GM19238 (cell line): Measurements from ENCODE around the gene DISC1.

Experiments
- DNase-seq: peaks from one replicate; pipeline ENCODE4 v3.0.0; 2011; ENCODE audit warnings: low spot score; ENCODE audit not compliant: insufficient read length

The DISC1 gene

DNA sequence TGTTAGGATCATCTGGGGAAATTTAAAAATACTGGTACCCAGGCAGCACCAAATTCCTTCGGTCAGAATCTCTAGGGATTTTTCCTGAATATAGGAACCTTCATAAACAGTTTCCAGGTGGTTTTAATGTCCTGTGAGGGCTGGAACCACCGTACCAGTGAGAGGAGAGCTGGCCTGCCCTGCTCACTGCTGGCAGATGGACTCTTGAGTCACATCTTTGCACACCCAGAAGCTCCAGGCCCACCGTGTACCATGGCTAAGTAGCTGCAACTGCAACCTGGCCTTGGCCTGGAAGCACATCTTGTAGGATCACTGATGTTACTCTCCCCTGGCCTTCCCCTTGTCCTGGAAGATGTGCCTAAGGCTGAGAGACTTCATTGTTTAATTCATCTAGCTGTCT, 181.5 kb downstream of the DISC1 start:
- no peak for DNase-seq

DNA sequence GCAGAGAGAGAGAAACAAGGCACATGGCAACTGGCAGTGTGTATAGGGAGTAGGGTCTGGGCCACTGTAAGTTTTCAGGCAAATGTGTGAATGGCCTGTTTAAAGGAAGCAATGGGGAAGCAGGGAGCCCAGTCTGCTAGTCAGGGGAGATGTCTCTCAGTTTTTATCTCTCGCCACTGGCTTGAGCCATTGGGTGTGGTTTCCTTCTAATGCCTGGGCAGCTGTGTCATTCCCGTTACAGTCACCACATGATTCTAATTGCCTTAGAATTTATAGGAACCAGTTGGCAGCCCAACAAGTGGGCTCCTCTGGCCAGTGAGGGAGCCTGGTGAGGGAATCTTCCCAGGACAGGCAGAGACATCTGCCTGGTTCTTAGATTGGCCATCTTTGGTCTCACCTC, 182.4 kb downstream of the DISC1 start:
- DNase-seq: no peak

DNA sequence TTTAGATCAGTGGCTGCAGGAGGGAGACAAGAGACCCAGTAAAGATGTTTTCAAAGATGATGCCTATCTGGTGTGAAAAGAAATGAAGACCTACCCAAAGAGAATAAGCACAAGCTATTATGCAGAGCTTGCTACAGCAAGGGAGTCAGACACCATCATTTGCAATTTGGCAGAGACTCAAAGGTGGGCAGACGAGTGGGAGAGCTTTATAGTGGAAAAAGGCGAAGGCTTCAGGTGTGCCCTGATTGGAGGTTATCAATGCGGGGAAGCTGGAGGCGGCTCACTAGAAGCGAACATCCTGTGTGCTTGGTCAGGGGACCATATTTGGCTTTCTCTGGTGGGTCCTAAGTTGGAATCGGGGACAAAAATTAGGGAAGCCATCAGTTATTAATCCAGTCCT, 183.8 kb downstream of the DISC1 start:
- no peak for DNase-seq

DNA sequence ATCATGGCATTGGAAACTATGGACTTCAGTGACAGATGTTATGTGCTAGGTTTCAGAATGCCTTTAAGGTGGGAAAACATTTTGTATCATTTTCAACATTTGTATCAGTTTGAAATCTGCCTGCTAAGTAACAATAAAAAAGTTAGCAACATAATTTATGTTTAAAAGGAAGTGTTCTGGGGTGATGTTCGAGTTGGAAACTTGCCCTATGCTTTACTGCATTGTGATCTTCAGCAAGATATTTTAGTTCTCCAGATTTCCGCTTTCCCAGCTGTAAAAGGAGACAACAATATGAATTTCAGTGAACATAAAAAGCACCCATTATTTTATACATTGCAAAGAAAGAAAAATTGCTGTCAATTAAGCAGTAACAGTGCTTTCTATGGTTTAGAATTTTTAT, 187.4 kb downstream of the DISC1 start:
- DNase-seq: no peak

DNA sequence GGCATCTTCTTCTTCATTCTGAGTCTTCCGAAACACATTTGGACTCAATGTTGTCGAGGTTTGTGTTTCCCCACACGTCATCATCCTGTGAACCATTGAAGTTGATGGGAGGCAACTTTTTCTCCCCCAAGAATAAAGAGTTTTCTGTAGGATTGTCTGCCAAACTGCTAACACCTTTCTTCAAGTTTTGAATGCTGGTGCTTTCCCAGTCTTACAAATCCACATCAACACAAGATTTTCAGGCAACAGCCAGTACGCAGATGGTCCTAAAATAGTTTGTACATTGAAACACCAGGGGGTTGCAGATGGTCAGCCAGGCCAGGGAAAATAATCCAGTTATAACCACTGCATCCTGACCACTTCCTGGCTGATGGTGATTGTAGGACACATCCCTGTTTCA, 187.9 kb downstream of the DISC1 start:
- DNase-seq: no peak

DNA sequence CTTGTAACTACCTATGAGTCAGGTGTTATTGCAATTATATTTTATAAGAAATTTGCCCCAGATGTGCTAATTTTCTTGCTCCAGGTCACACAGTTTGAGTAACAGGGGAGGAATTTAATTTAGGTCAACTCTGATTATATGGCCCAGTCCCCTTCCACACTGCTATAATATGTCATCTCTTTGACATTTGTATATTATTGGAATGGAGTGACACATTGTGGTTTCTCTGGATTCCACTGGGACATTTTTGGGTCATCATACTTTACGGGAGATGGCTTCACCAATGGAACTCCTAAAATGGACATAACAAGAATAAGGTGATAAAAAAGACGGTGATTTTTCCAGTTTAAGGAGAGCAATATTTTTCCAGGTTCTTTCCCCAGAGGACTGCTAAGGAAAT, 191.2 kb downstream of the DISC1 start:
- no peak for DNase-seq

DNA sequence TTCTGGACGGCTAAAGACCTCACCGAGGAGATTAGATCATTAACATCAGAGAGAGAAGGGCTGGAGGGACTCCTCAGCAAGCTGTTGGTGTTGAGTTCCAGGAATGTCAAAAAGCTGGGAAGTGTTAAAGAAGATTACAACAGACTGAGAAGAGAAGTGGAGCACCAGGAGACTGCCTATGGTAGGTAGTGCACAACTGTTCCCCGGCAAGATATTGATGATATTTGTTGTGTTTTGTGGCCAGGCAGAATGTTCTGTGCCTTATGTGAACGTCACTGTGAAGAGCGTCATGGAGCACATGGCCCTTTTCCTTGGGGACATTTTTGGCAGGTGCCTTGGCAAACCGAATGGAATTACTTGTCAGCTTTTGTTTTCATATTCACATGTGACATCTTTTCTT, 191.7 kb downstream of the DISC1 start:
- DNase-seq: no peak

DNA sequence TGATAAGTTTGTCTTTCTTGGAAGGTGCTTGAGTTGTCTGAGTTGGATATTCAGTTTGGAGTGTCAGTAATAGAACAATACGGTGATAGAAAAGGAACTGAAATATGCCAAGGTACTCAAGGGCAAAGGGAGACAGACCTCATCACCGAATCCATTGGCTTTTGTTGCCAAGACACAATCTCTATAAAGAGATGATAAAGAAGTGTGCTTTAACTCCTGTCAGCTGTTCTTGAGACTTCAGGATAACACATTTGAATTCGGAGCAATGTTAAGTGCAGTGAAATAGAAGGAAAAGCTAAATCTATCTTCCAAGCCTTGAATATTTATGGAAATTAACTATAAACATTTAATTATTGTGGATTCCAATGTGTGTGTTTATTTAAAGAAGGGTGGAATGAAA, 194.7 kb downstream of the DISC1 start:
- no peak for DNase-seq

DNA sequence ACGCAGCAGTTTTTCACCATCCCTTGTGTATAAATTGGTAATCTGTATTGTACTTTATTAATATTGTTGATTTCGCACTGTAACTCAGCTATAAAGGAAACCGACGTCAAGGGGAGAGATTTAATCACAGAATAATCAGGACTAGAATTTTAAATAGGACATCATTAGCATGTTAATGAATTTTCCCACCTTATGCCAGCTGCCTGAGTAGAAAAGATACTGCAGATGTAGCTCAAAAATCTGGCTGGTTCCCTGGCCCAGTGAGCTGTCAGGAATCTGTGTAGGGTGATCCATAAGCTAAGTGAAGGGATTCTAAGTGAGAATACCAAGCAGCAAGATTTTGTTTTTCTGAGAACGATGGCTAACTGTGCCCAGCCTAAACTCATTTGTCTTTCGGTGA, 195.5 kb downstream of the DISC1 start:
- no peak for DNase-seq

DNA sequence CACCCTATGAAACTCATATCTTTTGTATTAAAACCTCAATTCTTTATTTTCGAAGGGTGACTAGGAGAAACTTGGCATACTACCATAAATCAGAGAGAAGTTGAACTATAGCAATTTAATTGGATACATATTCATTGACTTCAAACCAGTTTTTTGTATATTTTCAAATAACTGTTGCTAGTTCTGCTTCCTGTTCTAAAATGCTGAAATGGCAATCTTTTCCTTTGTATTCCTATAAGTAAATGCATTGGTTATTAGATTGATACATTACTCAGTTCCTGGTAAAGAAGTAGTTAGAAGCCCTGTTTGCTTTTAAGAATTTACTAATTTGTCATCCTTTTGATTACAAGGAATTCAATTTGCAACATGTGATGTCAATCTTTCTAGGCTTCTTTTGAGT, 200.0 kb downstream of the DISC1 start:
- DNase-seq: no peak

DNA sequence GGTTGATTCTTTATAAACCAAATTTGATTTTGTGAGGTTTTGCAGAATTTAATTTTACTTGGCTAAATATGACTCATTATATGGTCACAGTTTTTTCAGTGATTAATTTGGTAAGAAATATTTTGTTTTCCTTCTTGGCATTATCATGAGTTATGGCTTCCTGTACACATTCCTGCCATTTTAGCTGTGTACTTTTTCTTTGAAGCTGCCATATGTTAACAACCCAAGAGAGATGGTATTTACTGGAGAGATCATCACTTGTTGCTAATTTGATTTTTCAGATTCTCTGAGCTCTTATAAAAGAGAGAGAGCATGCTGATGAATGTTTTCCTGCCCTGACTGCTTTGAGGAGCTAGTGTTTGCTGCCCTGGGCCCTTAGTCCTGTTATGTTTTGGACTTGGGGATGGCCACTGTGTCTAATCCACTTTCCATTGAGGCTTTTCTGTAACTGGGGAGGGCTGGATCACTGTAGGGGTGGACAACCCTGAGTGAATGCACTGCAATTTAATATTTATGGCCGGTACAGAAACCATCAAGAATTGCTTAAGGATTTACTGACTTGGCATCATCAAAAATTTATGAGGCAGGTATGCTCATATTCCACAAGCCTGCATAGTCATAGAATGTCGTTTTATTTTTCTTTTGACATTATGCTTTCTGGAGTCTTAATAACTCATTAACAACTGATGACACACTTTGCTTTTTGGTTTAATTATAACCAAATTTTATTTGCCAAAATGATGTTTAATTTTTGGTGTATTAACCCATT, 200.9 kb downstream of the DISC1 start:
- DNase-seq: no peak

DNA sequence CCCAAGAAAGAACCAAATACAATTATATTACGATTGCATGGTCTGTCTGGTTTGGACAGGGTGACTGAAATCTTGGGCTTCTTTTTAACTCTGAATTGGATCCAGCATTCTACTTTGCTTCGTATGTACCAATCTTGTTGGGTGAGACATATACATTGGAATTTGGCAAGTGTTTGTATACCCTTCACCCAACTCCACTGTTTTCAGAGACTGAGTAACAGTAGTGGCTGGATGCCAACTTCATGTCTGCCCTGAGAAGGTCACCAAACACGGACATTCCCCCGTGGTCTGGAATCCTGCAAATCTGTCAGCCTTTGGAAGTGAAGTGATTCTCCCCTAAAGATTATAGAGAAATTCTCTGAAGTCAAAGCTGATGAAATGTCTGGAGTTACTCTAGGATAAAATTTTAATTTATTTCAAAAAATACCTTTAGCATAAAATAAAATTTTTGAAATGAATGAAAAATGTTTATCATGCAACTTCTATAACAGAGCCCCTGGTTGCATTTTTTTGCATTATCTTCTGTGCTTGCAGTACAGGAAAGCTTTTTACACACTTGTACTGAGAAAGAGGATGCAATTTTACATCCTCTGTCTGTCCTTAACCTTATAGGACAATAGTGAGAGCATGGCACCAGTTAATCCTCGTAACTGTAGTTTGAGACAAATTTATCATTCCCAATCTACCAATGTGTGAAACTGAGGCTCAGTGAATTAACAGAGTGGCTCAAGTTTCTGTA, 201.8 kb downstream of the DISC1 start:
- DNase-seq: no peak

DNA sequence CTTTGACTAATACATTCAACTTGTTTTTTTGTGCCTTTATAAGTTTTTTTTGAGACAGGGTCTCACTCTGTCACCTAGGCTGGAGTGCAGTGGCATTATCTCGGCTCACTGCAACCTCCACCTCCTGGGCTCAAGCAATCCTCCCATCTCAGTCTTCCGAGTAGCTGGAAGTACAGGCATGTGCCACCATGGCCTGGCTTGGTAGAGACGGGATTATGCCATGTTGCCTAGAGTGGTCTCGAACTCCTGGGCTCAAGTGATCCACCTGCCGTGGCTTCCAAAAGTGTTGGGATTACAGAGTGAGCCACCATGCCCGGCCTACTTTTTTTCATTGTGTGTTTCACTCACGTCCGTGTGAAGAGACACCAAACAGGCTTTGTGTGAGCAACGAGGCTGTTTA, 202.7 kb downstream of the DISC1 start:
- no peak for DNase-seq

DNA sequence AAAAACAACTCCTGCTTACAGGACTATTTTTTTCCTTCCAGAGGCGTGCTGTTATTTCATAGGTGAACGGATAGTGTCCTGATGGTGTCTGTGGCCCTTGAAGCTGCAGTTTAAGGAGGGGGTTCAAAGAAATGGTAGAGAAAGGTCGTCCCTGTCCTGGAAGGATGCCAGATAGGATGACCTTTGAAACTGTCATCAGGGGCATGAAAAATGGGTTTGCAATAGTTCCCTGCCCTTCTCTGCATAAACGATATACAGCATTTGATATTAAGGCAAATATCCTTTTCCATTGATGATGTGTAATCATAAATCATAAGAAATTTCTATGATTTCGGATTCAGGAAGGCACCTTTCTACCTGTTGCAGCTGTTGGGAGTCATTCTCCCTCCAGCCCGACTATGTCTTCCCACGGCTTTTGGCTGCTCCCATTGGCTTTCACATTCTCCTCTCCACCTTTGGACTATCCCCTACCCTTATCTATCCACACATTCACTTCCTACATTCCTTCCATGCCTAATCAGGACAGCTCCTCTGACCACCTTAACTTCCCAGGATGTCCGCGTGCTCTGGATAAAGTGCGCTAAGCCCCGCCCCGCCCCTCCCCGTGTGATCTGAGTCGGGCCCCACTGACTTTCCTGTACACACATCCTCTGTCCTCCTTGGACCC, 209.8 kb downstream of the DISC1 start:
- no peak for DNase-seq

DNA sequence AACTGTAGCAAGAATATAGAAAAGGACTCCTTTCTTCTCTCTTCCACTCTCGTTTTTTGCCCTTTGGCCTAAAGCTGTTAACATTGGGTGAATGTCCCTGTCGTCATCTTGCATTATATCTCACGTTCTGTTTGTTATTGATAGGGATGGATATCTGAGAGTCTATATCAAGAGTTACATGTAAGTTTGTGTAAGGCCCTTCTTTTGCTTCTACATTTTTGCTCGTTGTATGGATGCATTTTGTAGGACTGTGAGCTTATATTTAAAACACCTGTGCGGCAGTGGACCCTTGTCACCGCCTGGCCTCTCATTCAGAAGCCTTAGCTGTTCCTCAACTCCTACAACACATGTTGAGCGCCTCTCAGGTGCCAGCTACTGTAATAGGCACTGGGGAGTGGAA, 211.9 kb downstream of the DISC1 start:
- DNase-seq: no peak

DNA sequence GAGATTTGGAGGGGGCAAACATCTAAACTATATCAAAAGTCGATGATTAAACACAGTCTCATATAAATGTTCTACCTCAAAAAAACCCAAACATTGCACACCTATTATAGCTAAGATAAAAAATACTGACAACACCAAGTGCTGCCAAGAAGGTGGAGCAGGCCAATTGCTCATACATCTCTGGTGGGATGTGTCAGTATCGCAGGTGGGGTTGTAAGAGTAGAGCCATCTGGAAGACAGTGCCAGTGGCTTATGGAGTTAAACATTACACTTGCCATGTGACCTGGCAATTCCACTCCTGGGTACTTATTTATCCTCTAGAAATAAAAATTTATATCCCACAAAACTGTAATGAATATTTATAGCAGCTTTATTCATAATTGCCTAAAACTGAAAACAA, 213.4 kb downstream of the DISC1 start:
- DNase-seq: no peak

DNA sequence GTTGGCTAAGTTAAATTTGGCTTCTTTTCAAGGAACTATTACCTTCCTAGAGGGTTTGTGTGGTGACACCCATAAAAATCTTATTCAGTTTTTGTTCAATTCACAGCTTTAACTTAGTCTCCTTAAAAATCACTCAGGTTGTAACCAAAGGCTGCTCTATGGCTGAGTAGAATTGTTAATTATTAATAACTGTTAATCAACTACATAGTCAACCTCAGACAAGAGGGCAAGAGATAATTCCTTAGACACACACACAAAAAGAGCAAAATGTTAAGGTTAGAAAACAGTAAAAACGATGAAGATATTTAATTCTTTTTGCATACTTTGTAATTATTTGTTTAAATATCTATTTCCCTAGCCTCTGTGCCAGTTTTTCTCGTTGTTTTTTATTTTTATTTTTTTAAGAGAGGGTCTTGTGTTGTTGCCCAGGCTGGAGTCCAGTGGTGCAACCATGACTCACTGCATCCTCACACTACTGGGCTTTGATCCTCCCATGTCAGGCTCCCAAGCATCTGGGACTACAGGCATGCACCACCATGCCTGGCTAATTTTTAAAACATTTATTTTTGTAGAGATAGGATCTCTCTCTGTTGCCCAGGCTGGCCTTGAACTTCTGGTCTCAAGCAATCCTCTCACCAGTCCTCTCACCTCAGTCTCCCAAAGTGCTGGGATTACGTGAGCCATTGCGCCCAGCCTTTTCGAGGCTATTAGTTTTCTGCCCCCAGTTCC, 215.2 kb downstream of the DISC1 start:
- DNase-seq: no peak

DNA sequence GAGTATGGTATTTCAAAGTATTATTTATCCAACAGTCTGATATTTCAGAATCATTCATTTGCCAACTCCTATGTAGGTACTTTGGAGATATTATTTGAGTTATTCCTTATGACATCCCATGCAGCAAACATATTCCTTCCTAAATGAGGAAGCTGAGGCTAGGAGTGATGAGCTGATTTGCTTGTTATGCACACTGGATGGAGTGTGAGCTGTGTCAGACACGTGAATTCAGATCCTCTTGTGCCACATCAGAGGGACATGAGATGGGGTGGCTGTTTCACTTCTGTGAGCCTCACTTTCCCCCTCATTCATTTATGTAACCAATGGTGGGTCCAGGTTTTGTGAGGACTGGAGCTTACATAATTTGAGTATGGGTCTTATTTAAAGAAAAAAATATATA, 215.9 kb downstream of the DISC1 start:
- no peak for DNase-seq

DNA sequence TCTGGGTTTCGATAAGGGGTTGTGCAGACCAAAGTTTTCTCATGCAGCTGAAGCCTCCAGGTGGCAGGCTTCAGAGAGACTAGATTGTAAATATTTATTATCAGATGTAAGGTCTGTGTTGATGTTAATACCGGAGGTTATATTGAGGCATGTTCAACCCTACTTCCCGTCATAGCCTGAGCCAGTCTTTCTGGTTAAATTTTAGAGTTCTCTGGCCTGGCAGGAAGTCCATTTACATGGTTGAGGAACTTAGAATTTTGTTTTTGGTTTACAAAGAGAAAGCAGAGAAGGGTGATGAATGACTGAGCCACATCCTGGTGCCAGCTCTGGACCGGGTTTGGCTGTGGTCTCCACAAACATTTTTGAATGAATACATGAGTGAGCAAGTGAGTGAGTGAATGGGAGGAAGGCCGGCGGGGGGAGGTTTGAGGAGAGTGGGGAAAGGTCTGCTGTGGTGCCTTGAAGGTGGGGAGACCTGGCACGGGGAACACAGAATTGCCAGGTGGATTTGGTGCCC, 218.5 kb downstream of the DISC1 start:
- no peak for DNase-seq

DNA sequence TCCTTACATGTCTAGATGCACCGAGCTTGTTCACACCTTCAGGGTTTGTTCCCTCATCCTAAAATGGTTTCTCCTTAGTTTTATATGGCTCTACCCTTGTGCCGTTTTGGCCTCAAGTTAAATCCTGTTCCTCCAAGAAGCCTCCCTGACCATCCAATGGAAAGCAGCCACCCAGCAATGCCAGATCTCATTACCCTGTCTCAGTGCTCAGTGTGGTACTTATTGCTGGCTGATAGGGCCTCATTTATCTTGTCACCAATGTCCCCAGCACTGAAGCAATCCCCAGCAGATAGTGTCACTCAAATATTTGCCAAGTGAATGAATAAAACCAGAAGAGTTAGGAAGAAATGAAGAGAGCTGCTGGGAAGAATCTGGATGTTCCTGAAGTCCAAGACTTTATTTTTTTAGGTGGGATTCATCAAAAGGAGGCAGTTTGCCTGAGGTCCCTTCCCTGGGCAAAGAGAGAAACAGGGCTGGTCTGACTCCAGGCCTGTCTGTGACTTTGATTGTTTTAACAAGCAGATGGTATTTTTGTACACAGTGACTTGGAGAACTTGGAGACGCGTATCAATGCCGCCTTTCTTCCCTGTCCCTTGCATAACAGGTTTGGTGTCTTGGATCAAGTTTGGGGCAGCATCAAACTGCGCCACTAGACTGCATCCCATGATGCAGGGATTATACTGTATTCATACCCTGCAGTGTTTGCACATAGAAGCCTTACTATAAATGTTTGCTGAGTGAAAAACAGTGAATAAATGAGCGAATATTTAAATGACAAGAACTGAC, 221.2 kb downstream of the DISC1 start:
- no peak for DNase-seq

DNA sequence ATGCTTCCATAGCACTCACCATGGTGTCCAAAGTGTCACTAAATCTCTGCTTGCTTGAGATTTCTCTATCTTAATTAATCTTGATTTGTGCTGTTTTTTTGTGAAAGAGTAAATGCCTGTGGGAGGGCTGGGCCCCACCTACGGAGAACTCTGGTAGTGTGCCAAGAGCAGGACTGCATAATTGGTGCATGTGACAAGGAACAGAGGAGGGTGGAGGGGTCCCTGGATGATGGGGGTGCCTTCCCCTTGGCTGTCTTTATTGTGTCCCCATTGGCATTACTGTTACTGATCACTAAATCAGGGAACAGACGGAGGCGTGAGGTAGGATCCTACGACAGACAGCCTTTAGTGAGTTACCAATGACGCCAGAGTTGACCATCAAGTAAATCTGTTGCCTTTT, 223.4 kb downstream of the DISC1 start:
- no peak for DNase-seq
